ENCODE results near the gene GLRX5. TPM values are rescaled to one million over a fixed set of nuclear protein-coding genes. Genes with fewer than 3 reads are reported as not detected.

Gene GLRX5
- total and polyA plus RNA-seq, 10 donors: 18.2 to 48.4 (median 28.2) TPM

- intact Hi-C loops (cut with DNase I; ENCODE audit: low total_unique reads): no loop called here
- no peaks in the 10 kb centered on the region for H3K9me3 ChIP-seq
- DNase-seq: no peak
- no peaks in the 10 kb centered on the region for H3K27me3 ChIP-seq (replicated peaks in 1 of 7)
- H3K27ac ChIP-seq: peak overlapping the region in 5 of 8 donors; percentile 22 to 67 (median 56)
- no peak overlapping the region for H3K4me3 ChIP-seq
- peaks cover 19 to 86% (median 56%) of the 10 kb centered on the region in 6 donors for H3K4me1 ChIP-seq
- TF ChIP-seq CTCF (IDR thresholded peaks at IDR 0.05 in 8 of 11, conservative IDR thresholded peaks at IDR 0.05 in 3 of 11) (no peak), POLR2A (IDR thresholded peaks at IDR 0.05) (no peak), POLR2AphosphoS5 (IDR thresholded peaks at IDR 0.05) (no peak)
- WGBS, 5 donors: 48 to 62% (median 53%) methylated on average over 3 of the region's 3 CpGs
- H3K36me3 ChIP-seq: peaks cover 0 to 24% (median 0%) of the 10 kb centered on the region in 6 donors
Observed at GRCh38 chr14:95487669-95488084, 47.2 kb upstream of the GLRX5 start.

GRCh38 chr14:95488376-95489213 lies 46.3 kb upstream of the GLRX5 start:
- H3K36me3 ChIP-seq: peaks cover 0 to 24% (median 0%) of the 10 kb centered on the region in 6 donors
- H3K9me3 ChIP-seq: no peaks in the 10 kb centered on the region
- DNase-seq: no peak
- intact Hi-C loops (cut with DNase I; ENCODE audit: low total_unique reads): no loop called here
- H3K27me3 ChIP-seq (replicated peaks in 1 of 7): no peaks in the 10 kb centered on the region
- WGBS, 5 donors: 73 to 94% (median 88%) methylated on average over 6 of the region's 6 CpGs
- peak overlapping the region in 4 of 8 donors; percentile 23 to 58 (median 36) for H3K27ac ChIP-seq
- TF ChIP-seq CTCF (IDR thresholded peaks at IDR 0.05 in 8 of 11, conservative IDR thresholded peaks at IDR 0.05 in 3 of 11) (no peak), POLR2A (IDR thresholded peaks at IDR 0.05) (no peak), POLR2AphosphoS5 (IDR thresholded peaks at IDR 0.05) (no peak)
- H3K4me1 ChIP-seq: peaks cover 17 to 85% (median 53%) of the 10 kb centered on the region in 6 donors
- no peak overlapping the region for H3K4me3 ChIP-seq

GRCh38 chr14:95489214-95490137 lies 45.4 kb upstream of the GLRX5 start:
- peaks cover 0 to 17% (median 0%) of the 10 kb centered on the region in 6 donors for H3K36me3 ChIP-seq
- H3K9me3 ChIP-seq: no peaks in the 10 kb centered on the region
- no peak for DNase-seq
- H3K4me1 ChIP-seq: peaks cover 21 to 85% (median 52%) of the 10 kb centered on the region in 6 donors
- intact Hi-C loops (cut with DNase I; ENCODE audit: low total_unique reads): no loop called here
- WGBS, 5 donors: 62 to 79% (median 70%) methylated on average over 9 of the region's 9 CpGs
- H3K27ac ChIP-seq: peak overlapping the region in 5 of 8 donors; percentile 1 to 58 (median 32)
- no peak overlapping the region for H3K4me3 ChIP-seq
- no peaks in the 10 kb centered on the region for H3K27me3 ChIP-seq (replicated peaks in 1 of 7)
- TF ChIP-seq POLR2A (IDR thresholded peaks at IDR 0.05) (no peak), POLR2AphosphoS5 (IDR thresholded peaks at IDR 0.05) (no peak), CTCF (IDR thresholded peaks at IDR 0.05 in 8 of 11, conservative IDR thresholded peaks at IDR 0.05 in 3 of 11) (no peak)

All from spleen (tissue), 11 donors.